Activated T-cell treated with anti-CD3 and anti-CD28 coated beads for 4 hours (primary cell): ENCODE measurements around the gene TDRD1.

Experiments used
- DNase-seq: peaks from one replicate; pipeline ENCODE4 v3.0.0-alpha.2; 2020

Gene TDRD1

DNA sequence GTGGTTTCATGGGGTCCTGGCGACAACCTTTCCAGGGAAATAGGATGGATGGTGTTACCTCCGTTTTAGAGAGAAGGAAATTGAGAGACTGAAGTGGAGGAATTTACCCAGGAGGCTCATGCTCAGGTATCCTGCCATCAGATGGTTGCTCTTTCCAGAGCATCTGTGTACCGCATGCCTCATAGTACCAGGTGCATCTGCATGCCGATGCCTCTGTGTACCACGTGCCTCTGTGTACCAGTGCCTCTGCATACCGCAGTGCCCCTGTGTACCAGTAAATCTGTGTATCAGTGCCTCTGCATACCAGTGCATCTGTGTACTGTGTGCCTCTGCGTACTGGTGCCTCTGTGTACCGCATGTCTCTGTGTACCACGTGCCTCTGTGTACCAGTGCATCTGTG is 63.1 kb downstream of the TDRD1 start:
- DNase-seq, result no peak

DNA sequence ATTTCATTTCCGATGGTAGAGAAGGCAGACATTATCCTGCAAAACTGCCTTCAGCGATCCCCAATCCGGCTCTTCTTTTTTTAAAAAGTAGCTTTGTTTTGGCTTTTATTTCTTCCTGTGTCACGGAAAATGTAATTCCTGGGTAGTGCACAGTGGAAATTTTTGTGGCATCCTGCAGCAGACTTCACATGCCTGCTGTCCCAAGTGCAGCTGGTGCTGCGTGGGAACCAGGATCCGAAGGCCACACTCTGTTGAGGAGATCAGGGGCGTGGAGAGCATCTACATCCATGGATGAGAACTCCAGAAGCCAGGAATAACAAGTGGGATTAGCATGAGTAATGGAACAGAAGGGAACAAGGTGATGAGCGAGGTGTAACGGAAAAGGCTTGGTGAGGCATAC is 64.5 kb downstream of the TDRD1 start:
- DNase-seq, result no peak

DNA sequence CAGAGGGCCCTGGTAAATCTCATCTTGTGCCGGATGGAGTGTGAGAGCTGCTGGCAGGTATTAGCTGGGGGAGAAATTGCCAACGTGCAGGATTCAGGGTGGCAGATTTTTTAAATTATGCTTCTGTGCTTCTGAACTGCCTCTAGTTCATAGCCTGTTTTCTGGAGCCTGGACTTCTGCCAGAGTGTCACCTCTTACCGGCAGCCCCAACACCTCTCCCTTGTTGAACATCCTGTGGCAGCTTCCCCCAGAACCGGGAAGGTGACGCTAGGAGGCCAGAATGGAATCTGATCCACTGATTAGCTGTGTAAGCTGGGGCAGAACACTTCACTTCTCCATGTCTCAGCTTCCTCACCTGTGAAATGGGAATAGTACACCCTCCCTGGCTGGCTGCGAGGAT is 65.0 kb downstream of the TDRD1 start:
- DNase-seq, result no peak

DNA sequence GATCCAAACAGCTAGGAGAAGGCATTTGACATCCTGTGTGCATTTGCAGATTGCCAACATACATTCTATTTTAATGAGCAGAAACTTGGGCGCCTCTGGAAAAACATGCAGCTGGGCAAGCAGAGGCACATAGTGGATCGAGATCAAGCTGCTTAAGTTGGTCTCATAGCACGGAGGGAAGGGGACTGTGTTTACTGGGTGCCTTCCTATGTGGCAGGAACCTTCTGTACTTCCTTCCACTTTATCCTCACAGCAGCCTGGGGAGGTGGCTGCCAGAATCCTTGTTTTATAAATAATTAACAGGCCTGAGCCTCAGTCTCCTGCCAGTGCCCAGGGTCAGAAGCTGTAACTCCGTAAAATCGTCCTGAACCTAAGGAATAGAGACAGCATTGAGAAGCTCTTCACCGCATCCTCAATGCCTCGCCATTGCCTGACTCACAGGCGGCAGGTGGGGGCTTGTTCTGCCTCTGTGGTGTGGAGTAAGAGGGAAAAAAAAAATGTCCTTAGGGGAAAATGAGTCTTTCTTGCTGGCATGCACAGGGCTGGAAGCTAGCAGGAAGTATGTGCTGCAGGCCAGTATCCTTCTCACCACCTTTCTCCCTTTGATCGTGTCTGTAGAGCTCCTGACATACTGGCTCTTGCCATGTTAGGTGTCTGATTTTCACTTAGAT is 66.1 kb downstream of the TDRD1 start:
- DNase-seq, result no peak

DNA sequence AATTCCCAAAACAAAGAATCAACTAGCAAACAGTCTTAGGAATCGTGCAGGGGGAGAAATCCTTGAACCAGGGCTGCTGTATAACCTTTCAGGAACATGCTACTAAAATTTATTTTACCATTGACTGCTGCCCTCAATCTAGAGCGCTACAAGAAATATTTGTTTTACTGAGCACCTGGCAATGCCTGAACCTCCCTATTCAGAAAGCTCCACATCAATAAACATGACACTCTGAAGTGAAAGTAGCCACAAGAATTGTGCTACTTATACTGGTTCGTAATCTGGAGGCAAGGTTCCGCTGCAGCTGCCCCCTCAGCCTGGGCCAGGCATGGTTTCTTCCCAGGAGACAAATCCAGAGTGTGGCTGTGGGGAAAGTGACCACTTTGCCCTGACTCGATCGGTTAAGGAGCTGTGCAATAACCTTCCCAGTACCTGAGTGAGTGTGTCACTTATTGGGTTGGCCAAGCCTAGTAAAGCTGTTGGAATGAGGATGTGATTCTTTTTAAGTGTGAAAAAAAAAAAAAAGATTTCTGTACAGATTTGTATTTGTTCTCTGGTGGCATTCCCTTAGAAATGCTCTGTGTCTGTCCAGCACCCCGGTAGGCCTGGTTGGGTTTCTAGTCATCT is 67.6 kb downstream of the TDRD1 start:
- no peak for DNase-seq

DNA sequence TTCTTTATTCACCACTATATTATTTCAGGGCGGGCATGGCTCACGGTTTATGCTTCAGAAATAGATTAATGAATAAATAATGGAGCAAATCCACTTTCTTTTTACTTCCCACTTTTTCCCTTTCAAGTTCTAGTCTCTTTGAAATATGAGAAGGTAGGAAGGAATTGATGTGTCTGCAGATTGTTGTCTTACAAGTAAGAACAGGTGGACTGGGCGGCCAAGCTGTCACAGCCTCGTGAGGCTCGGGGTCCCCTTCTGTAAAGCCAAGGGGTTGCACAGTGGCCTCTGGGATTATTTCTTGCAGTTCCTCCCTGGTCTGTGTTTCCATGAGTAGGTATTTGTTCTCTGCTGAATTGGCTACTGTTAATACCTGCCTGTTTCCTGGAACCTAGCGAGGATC is 71.1 kb downstream of the TDRD1 start:
- DNase-seq, result no peak

DNA sequence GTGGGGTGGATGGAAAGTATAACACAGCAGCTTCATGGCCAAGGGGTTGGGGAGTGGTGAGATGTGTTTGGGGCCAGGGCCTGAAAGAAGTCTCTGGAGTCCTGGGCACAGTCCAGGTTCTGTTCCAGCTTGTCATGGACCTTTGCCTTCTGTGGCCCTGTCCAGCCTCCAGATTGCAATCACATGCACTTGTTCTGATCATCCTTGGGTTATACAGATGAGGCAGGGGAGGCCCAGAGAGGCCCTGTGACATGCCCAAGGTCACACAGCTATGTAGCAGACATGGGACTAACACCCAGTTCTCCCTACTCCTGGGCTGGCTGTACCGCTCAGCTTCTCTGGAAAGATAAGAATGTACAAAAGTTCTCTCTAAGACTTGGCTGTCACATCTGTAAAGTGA is 71.6 kb downstream of the TDRD1 start:
- no peak for DNase-seq

DNA sequence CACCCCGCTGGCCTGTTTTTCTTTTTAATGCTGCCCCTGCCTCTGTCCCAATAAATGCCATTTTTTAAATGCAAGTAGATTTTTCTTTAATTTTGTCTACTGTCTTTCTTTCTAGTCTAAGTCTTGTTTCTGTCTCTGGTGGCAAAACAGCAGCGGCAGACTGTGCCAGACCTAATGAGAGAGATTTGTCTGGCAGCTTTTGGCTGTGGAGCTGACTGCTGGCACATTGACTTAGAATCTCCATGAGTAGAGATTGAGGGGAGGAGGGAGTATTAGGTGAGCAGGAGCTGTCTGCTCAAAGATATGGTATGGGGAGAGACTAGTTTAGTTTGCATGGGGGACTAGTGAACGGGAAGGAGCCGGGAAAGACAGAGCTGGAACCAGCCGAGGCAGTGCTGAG is 72.9 kb downstream of the TDRD1 start:
- no peak for DNase-seq

DNA sequence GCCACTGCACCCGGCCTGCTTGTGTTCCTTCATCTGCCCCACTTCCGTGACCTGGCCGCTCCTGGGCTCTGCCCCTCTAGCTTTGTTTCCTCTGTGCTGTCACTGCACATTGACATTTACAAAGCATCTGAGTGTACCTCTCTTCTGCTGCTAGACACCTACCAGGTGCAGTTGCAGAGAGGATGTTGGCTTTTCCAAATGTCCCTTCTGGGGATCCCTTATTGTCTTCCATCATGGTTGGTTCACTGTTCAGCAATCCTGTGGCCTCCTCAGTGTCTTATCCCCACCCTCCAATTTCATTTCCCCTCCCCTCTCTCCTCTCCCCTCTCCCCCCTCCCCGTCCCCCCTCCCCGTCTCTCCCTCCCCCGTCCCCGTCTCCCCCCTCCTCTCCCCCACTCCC is 73.7 kb downstream of the TDRD1 start:
- DNase-seq, result no peak

DNA sequence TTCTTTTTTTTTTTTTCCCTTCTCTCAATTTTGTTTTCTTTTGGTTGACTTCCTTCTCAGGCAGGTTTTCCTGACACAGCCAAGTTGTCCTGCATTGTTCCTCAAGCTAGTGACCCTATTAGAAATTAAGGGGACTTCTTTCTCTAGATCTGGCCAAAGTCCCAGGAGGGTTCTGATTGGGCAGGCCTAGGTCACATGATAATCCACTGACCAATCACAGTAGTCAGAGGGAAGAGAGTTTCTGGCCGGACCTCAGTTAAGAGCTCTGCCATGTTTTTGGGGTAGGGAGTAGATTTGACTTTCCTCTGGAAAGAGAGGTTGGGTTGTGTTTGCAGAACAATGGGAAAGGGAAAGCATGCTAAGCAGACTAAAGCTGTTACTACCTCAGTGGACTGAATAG is 76.1 kb downstream of the TDRD1 start:
- no peak for DNase-seq

DNA sequence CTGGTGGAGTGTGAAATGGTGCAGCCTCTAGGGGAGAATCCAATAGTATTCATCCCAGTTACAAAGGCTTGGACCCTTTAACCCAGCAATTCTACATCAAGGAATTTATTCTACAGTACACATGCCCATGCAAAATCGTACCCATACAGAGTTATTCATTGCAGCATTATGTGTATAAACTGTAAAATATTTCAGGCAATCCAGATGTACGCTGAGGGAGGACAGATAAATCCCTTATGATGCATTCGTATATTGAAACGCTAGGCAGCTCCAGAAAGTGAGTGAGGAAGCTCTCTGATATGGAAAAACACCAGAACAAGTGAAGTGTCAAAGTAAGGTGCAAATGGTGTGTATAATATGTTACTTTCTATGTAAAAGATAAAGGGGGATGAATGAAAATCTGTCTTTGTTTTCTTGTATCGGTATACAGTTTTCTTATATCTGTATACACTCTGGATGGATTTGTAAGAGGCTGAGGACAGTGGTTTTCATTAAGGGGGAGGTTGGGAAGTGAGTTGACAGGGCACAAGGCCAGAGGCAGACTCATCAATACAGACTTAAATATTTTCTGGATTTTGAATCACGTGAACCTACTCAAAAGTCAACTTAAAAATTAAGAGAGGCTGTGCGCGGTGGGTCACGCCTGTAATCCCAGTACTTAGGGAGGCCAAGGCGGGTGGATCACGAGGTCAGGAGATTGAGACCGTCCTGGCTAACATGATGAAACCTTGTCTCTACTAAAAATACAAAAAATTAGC is 77.0 kb downstream of the TDRD1 start:
- DNase-seq, result no peak

DNA sequence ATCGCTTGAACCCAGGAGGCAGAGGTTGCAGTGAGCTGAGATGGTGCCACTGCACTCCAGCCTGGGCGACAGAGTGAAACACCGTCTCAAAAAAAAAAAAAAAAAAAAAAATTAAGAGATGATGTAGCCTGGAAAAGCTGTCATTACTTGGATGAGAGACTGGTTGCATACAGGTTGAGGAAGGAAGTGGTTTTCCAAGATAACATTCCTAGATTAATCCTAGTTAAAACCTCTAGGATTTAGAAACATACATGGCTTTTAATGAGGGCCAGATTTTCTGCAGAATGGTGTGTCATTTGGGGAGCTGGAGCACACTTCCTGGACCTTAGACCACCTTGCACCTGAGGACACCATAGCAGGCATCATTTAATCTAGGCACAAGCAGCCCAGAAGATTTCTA is 77.7 kb downstream of the TDRD1 start:
- no peak for DNase-seq

DNA sequence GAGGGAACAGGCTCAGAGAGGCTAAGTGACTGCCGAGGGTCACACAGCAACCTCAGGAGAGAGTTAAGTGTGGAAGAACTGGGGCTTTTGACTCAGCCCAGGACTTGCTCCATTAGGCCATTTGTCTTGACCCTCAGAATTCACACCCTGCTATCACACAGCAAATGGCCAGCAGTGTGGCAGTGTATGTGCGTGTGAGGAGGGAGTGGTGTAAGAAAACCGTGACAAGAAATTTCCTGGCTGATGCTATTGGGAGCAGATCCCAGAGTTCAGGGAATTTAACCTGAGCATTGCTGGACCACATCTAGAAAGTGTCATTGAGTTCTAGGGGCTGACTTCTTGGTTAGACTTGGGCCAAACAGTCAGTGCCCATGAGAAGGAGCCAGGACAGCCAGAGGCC is 78.3 kb downstream of the TDRD1 start:
- DNase-seq, result no peak

DNA sequence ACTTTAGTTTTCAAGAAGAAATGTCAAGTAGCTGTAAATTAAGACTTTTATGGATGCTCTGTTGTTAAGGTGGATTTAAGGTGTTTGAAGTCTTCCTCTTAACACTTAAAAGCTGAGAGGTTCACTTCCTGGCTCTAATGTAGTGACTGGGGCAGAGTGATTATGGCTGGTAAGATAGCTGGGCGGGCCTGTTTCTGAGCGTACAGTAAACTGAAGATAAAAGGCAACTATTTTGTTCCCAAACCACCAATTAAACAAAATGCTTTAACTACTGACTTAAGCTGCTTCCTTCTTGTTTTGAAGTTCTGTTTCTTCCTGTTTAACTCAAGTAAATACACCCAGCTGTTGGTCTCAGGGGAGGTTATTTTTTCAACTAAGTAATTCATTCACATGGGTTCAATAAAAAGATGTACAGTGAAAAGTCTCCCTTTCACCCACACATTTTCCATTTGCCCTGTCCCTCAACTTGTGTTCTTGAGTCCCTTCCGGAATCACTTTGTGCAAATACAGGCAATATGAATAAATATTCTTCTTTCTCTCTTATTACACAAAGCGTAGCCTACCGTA is 79.2 kb downstream of the TDRD1 start:
- no peak for DNase-seq

DNA sequence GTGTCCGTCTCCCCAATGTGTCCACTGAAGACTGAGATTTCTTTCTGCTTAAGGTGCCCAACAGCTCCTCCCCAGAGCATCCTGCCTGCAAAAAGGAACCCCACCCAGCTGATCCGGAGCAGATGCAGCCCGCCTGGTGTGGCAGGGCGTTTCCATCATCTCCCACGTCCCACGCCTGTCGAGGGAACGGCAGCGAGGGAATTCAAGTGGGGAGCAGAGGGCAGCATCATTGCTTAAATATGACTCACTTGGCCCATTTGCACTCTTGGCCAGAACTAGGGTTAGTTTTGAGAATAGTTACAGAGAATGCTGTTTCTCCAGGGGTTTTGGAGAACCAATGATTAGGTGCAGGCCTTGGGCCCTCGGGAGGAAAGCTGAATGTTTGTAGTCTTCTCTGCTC is 80.7 kb downstream of the TDRD1 start:
- DNase-seq, result no peak

DNA sequence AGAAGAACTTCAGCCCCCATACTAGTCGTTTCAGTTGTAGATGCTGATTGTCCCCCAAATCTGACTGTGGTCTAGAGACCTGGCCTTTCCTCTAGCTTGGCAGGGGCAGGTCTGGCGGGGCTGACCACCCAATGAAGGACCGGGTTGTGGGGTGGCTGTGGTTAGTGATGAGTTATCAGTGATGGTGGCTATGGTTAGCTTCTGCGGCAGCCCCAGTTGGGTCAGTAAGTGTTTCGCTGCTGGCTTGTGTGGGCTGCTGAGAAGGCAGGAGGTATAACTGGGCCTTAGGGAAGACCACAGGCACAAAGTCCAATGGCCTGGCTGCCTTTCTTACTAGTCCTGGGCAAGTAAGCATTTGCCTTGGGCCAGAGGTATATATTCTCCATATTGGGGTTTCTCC is 81.2 kb downstream of the TDRD1 start:
- no peak for DNase-seq

DNA sequence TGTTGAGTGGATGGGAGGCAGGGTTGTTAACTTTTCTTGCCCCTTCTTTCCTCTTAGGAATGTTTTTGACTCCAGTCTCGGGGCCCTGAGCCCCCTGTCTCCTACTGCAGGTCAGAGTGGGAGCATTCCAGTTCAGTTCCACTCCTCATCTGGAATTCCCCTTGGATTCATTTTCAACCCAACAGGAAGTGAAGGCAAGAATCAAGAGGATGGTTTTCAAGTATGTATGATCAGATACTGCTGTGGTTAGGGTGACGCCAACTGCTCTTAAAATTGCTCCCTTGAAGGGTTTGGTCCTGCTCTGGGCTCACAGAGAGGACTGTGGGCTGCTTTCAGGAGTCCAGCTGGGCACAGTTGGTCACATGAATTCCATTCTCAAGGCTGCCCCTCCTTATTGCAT is 81.9 kb downstream of the TDRD1 start:
- no peak for DNase-seq

DNA sequence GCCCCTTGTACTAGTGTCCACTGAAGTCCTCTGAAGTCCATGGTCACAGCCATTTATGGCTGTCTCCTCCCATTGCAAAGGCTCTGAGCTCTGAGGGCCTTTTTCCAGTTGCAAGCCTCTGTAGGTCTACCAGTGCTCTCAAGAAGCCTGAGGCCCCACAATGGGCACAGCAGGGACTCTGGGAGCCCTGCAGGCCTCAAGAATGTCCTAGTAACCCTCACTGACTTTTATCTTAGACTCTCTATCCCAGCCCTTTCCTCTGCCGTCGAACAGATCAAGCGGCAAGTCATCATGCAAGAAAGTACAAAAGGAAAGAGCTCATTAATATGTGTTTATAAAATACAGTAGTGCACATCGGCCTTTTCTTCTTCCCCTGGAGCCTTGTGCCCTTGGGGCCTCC is 83.3 kb downstream of the TDRD1 start:
- no peak for DNase-seq

DNA sequence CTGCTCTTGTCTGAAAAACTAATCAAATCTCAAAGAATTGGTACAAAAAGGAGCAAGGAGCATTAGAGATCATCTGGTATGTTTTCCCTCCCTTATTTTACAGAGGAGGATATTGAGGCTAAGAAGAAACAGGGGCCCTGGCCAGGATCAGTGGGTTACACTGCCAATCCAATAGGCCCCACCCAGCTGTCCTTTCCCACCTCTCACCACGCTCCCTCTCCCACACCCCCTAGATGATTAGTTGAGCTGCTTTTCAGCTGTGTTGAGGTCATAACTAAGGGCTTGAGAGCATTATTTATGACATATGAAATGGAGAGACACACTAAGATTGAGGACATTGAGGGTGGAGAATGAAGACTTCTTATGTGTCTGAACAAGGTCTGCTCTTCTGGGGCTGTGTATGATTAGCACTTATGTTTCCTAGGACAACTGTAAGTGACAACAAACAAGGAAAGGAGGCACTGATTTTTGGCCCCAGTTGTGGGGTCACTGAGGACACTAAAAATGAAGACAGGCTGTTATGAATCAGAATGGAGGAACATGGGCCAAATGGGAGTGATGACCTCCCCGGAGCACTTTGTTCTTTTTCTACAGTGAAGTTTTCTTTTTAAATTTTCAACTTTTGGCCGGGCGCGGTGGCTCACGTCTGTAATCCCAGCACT is 86.4 kb downstream of the TDRD1 start:
- DNase-seq, result no peak

DNA sequence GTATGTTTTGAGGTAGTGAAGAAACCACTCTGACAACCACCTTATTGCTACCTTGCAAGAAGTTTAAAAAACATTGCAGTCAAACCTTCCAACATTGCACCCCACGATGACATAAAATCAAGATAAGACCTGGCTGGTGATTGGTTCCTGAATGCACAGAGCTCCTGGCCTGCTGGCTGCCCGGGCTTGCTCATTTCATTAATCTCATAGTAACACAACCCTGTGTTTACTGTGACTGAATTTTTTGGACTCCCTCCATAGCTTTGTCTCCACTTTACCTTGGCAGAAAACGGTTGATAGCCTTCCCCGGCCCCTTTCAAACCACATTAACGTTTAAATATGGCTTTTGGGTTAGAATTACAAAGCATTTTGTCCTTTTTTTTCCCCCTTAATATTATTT is 87.4 kb downstream of the TDRD1 start:
- DNase-seq, result no peak

DNA sequence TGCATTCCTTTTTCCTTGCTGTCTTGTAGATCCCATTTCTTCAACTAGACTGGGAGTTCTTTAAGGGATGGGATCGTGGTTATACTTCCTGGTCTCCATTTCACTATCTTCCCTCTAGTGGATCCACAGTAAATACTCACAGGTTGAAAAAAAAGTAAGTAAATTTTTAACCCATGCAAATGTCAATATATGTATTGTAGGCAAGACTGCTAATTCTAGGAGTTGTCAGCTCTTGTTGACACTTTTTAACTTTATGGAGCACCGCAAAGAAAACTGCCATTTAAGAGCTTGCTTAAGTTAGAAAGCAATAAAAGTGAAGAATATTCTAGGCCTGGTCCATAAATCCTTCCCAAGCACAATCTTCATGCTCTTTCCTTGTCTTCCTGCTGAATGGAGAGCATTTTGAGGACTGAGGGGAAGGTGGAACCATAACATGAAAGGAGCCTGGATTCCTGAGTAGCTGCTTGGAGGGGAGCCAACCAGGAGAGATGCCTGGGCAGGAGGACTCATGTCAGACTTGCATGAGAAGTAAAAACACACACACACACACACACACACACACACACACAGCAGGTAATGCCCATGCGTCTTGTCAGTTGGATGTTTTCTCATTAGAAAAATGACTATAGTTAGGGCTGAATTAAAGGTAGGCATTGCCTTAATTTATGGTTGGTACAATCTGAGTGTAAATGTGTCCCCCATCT is 92.1 kb downstream of the TDRD1 start:
- no peak for DNase-seq

DNA sequence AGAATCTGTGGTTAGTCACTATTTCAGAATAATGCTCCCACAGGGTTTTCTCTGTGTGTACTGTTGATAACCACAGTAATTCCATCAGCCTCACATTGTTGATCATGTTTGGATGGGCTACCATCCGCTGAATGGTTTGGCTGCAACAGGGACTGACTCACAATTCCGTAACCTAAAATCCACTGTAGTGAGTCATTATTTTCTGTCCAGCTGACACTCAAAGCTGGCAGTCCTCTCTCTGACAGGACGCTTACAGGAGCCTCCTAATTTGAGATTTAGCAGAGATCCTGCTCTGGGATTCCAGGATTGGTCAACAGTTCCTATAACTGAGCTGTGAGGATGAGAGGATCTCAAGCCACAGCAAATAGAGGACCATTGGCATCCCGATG is 92.6 kb downstream of the TDRD1 start:
- DNase-seq, result no peak

DNA sequence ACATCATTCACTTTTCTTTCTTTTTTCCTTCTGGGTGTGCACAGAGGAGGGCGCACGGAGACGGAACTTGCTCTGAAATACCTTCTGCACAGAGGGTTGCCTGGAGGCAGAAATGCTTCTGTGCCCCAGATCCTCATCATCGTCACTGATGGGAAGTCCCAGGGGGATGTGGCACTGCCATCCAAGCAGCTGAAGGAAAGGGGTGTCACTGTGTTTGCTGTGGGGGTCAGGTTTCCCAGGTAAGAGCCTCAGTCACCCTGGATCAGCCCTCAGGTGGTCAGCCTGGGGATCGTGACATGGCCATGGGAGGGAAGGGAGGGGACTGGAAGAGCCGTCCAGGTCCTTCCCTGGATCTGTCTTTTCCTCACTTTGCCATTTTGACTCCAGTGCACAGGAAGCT is 93.5 kb downstream of the TDRD1 start:
- no peak for DNase-seq
